NCI-H748 (cell line): Measurements from ENCODE around the gene NAA40.

Source experiments
- DNase-seq: peaks from one replicate; lab custom pipeline; 2025; ENCODE audit not compliant: unreplicated experiment; lab: John Stamatoyannopoulos, UW

NAA40 gene

GRCh38 chr11:63912678-63913077, 26.1 kb upstream of the NAA40 start:
- DNase-seq, result no peak

- no peak for DNase-seq
These were observed 24.7 kb upstream of the NAA40 start for GRCh38 chr11:63913866-63914830.

DNA sequence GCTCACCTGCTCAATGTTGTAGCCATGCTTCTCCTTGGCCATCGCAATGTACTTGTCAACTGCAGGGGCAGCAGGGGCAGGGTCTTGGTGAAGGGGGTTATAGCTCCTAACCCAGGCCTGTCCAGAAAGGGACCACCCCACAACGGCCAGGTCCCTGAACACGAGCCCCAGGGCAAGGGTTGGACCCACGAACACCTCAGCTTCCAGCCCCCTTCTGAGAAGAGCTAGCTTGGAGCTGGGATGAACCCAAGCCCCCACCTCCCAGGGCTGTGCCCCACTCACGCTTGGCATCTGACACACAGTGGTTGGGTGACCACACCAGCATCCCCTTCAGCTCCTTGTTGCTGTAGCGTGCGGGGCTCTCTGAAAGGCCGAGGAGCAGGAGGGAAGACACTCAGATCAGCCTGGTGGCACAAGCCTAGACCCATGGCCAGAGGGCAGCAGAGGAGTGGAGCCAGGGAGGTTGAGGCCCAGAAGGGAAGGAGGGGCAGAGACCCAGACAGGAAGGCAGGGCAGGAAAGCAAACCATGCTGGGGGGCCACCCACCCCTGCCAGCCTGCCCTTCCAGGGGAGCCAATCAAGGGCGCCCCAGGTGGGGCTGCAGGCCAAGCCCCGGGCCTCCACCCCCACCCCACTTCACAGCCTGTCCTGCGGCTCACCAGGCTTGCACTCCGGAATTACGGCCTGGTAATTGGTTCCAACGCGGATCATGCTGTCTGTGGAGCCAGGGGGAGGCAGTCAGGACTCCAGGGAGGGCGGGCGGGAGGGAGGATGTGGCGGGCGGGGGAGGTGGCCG, 23.7 kb upstream of the NAA40 start:
- peak; percentile 22 for DNase-seq

- peak; percentile 84 for DNase-seq
These were observed 22.6 kb upstream of the NAA40 start for GRCh38 chr11:63915961-63916836.

DNA sequence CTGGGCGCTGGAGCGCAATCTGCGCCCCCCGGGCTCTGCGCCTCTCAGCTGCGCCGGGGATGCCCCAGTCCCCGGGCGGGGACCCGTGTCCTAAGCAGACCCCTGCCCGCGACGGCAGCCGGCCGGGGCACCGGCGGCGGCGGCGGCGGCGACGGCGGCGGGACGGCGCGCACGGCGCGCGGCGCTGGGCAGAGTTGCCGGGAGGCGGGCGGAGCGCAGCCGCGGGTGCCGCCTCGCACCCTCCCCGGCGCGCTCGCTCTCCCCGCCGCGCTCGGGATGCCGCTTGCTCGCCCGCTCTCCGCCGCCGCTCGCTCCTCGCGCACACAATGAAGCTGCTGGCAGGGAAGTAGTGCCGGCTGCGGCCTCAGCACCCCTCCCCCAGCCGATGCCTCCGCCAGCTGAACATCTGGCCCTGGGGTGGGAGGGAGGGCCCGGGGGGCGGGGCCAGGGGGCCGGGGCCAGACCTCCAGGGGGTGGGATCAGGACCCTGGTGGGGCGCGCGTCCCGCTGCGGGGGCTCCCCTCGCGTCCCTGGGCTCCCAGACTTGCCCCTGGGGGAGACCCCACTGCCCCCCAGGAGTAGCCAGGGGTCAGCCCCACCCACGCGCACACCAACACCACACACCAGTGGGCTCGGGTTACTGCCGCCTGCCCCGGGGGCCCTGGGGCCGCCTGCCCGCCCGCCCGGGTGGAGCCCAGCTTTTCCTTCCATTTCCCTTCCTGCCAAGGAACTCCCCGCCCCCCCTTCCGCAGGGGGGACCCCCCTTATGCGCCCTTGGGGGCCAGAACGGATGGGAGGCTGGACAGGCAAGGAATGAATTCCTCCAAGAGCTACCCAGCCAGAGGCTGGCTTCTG, 21.7 kb upstream of the NAA40 start, which contains the start of gene RCOR2:
RCOR2 (minus strand) TSS at position 328 of the 855 bp plus-strand sequence. CDS start 708 bp downstream, outside the sequence.
- DNase-seq, result peak; percentile 92

- DNase-seq, result peak; percentile 82
These were observed 20.9 kb upstream of the NAA40 start for GRCh38 chr11:63917692-63918506.

GRCh38 chr11:63918507-63919191, 20.2 kb upstream of the NAA40 start:
- no peak for DNase-seq

GRCh38 chr11:63919267-63920125, 19.3 kb upstream of the NAA40 start:
- no peak for DNase-seq

DNA sequence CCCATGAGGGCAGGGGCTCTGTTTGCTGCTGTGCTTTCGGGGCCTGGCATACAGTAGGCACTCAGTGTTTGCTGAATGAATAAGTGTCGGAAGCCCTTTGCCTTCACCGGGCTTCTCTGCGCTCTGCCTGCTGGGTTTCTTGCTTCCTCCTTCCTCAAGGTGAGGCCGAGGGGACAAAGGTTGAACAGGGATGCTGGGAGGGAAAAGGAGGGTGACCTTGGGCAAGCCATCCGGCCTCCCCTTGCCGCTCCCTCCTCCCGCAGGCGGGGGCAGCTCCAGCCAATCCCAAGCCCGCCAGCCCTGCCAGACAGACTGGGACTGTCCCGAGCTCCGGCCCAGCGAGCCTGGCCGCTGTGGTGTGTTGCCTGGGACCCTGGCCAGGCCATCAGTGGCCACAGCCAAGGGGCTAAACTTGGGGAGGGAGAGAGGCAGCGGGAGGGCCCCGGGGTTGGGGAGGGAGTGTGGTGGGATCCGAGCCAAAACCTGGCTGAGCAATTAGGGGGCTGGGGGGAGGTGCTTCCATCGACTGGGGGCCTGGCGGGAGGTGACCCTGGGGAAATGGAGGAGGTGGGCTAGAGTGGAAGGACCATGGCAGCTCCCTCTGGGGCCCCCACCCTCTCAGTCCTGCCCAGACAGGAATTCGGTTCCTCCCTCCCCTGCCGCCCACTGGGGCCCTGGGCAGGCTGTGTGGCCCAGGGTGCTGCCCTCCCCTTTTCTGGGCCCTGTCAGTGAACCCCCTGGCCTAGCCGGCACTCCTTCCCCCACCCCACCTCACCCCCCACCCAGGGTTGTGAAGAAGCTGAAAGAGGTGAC, 18.5 kb upstream of the NAA40 start:
- no peak for DNase-seq

GRCh38 chr11:63920939-63921417, 17.8 kb upstream of the NAA40 start:
- DNase-seq, result no peak

- no peak for DNase-seq
These were observed 16.1 kb upstream of the NAA40 start for GRCh38 chr11:63922673-63923192.

- no peak for DNase-seq
These were observed 15.5 kb upstream of the NAA40 start for GRCh38 chr11:63923319-63923718.

GRCh38 chr11:63929616-63930015, 9.2 kb upstream of the NAA40 start:
- DNase-seq, result no peak

DNA sequence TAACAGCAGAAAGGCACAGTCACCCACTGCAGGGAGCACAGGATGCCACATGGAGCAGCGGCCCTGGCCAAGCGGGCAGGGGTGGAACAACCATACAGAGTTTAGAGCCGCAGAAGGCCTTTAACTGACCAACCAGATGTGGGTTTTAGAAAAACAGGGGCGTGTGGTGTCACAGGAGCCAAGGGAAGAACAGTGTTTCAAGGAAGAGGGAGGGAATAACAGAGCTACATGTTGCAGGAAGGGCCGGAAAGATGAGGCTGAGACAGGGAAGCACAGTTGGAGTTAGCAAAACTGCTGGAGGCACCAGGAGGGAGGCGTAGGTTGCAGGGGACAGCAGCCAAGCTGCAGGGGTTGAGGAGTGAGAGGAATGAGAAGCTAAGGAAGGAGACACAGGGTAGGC, 7.8 kb upstream of the NAA40 start:
- no peak for DNase-seq

GRCh38 chr11:63931876-63932275, 6.9 kb upstream of the NAA40 start:
- DNase-seq, result no peak

- no peak for DNase-seq
These were observed 5.3 kb upstream of the NAA40 start for GRCh38 chr11:63933459-63933858.
